OCI-M2 (cell line): Measurements from ENCODE around the gene NT5C3A.
"Not testable (repeated sequence)": the region's sequence is repeated elsewhere in the genome, so short reads cannot be mapped to it uniquely, and the experiment has no call there.

Experiments
- DNase-seq: peaks from one replicate; lab custom pipeline; 2025; ENCODE audit not compliant: unreplicated experiment; lab: John Stamatoyannopoulos, UW

Gene NT5C3A

GRCh38 chr7:33062023-33062781 is at the start of gene NT5C3A:
NT5C3A (minus strand) TSS chr7:33062776; CDS start chr7:33062705, 71 bp downstream.
- DNase-seq, result no peak

GRCh38 chr7:33111614-33112013 is 49.0 kb upstream of the NT5C3A start:
- DNase-seq, result no peak

GRCh38 chr7:33109758-33110238 is 47.2 kb upstream of the NT5C3A start:
- no peak for DNase-seq

GRCh38 chr7:33109005-33109757 is 46.6 kb upstream of the NT5C3A start, which contains the start of gene RP9:
RP9 (minus strand) TSS chr7:33109404; CDS start chr7:33109372, 32 bp downstream.
- no peak for DNase-seq

- no peak for DNase-seq
These were observed 46.0 kb upstream of the NT5C3A start for GRCh38 chr7:33108554-33109004.

- DNase-seq, result no peak
These were observed 44.8 kb upstream of the NT5C3A start for GRCh38 chr7:33107136-33108066.

GRCh38 chr7:33101906-33102305 is 39.3 kb upstream of the NT5C3A start:
- no peak for DNase-seq

- no peak for DNase-seq
These were observed 38.2 kb upstream of the NT5C3A start for GRCh38 chr7:33100770-33101169.

- DNase-seq, result no peak
These were observed 36.8 kb upstream of the NT5C3A start for GRCh38 chr7:33099154-33099940.

GRCh38 chr7:33094745-33095275 is 32.2 kb upstream of the NT5C3A start:
- not testable (repeated sequence) for DNase-seq

- DNase-seq, result no peak
These were observed 30.7 kb upstream of the NT5C3A start for GRCh38 chr7:33093266-33093665.

- DNase-seq, result no peak
These were observed 29.1 kb upstream of the NT5C3A start for GRCh38 chr7:33091641-33092191.

- no peak for DNase-seq
These were observed 28.5 kb upstream of the NT5C3A start for GRCh38 chr7:33091111-33091531.

- DNase-seq, result no peak
These were observed 26.6 kb upstream of the NT5C3A start for GRCh38 chr7:33089142-33089541.

- DNase-seq, result no peak
These were observed 25.3 kb upstream of the NT5C3A start for GRCh38 chr7:33087858-33088257.

- no peak for DNase-seq
These were observed 24.8 kb upstream of the NT5C3A start for GRCh38 chr7:33087356-33087755.

GRCh38 chr7:33079763-33080690 is 17.5 kb upstream of the NT5C3A start:
- DNase-seq, result no peak

GRCh38 chr7:33079096-33079495 is 16.5 kb upstream of the NT5C3A start:
- no peak for DNase-seq
